ENCODE data around the gene ADGRF4. TPM values are rescaled to one million over a fixed set of nuclear protein-coding genes. Genes with fewer than 3 reads are reported as not detected.

The ADGRF4 gene
- total and polyA plus RNA-seq, 2 of the 8 experiments (the other 6 are each of a cell fraction or from before 2014, with no cell fraction given): 0.02 TPM; not detected in 1

DNA sequence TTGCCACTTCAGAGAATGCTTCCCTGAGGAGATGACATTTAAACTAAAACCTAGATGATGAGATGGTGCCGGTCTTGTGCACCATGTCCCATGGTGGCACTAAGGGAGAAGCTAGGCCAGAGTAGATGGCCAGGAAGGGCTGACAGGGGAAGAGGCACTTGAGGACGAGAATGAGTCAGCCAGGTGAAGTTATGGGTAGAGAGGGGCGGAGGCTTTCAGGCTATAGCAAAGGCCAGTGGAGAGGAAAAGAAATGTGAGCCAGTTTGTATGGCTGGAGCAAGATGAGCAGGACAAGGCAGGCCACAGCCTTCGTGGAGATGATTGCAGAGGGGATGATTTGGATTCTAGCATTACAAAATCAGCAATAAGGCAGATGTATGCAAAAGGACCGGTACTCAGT is 44.7 kb upstream of the ADGRF4 start (continued):
- no peak for TF ChIP-seq ATF3 (IDR thresholded peaks at IDR 0.05; ENCODE audit: insufficient read depth, low read depth, low read length)

All from H1 (cell line).